Measurements from ENCODE around the gene UBXN2A. TPM values are rescaled to one million over a fixed set of nuclear protein-coding genes. Genes with fewer than 3 reads are reported as not detected.
"Not testable (repeated sequence)": the region's sequence is repeated elsewhere in the genome, so short reads cannot be mapped to it uniquely, and the experiment has no call there.

UBXN2A gene
- total and polyA plus RNA-seq, 7 donors, result 8.1 to 21.2 (median 15.0) TPM

GRCh38 chr2:24038786-24039499, 98.7 kb downstream of the UBXN2A start:
- DNase-seq, result no peak
- intact Hi-C loops (cut with DNase I), result no loop called here
- H3K4me3 ChIP-seq, result no peak overlapping the region
- peaks cover 9 to 34% (median 13%) of the 10 kb centered on the region in 4 donors for H3K36me3 ChIP-seq
- TF ChIP-seq CTCF (IDR thresholded peaks at IDR 0.05), result no peak
- TF ChIP-seq POLR2A (IDR thresholded peaks at IDR 0.05), result no peak
- no peak for TF ChIP-seq EP300 (IDR thresholded peaks at IDR 0.05)
- TF ChIP-seq POLR2AphosphoS5 (IDR thresholded peaks at IDR 0.05), result no peak
- WGBS, 2 donors, result 91 to 96% methylated on average over 9 of the region's 9 CpGs
- no peaks in the 10 kb centered on the region for H3K4me1 ChIP-seq
- no peaks in the 10 kb centered on the region for H3K27me3 ChIP-seq
- H3K27ac ChIP-seq, result no peak overlapping the region
- no peaks in the 10 kb centered on the region for H3K9me3 ChIP-seq

- Histone ChIP-seq H3K9me3 (no peaks in the 10 kb centered on the region), H3K4me1 (peaks cover 0 to under 1% (median 0%) of the 10 kb centered on the region in 4 donors), H3K36me3 (peaks cover 9 to 34% (median 13%) of the 10 kb centered on the region in 4 donors), H3K27me3 (no peaks in the 10 kb centered on the region), H3K27ac (no peak overlapping the region), H3K4me3 (no peak overlapping the region)
- intact Hi-C loops (cut with DNase I), result no loop called here
- no peak for DNase-seq
- WGBS, 2 donors, result 95% methylated on average over 4 of the region's 4 CpGs
- TF ChIP-seq EP300 (IDR thresholded peaks at IDR 0.05), result no peak
- TF ChIP-seq POLR2A (IDR thresholded peaks at IDR 0.05), result no peak
- TF ChIP-seq POLR2AphosphoS5 (IDR thresholded peaks at IDR 0.05), result no peak
- no peak for TF ChIP-seq CTCF (IDR thresholded peaks at IDR 0.05)
Observed at GRCh38 chr2:24040511-24040910, 100.2 kb downstream of the UBXN2A start.

- WGBS, 2 donors, result 97% methylated on average over 6 of the region's 6 CpGs
- DNase-seq; intact Hi-C loops (cut with DNase I); H3K4me3 ChIP-seq; H3K9me3 ChIP-seq; H3K27ac ChIP-seq; H3K27me3 ChIP-seq: not testable (repeated sequence)
- Histone ChIP-seq H3K36me3 (peaks cover 9 to 13% (median 10%) of the 10 kb centered on the region in 4 donors), H3K4me1 (peaks cover 0 to 20% (median 13%) of the 10 kb centered on the region in 4 donors)
Observed at GRCh38 chr2:24043133-24043532, 102.9 kb downstream of the UBXN2A start.

- H3K4me1 ChIP-seq, result peaks cover 0 to 41% (median 28%) of the 10 kb centered on the region in 4 donors
- H3K27me3 ChIP-seq, result no peaks in the 10 kb centered on the region
- WGBS, 2 donors, result 80 to 85% methylated on average over 11 of the region's 11 CpGs
- no peaks in the 10 kb centered on the region for H3K36me3 ChIP-seq
- TF ChIP-seq EP300 (IDR thresholded peaks at IDR 0.05), result no peak
- TF ChIP-seq CTCF (IDR thresholded peaks at IDR 0.05), result no peak
- TF ChIP-seq POLR2AphosphoS5 (IDR thresholded peaks at IDR 0.05), result no peak
- no peak for TF ChIP-seq POLR2A (IDR thresholded peaks at IDR 0.05)
- intact Hi-C loops (cut with DNase I), result loop anchor here (2.0 to 5.0 kb wide), 2 partner anchors 31 to 104 kb away; partner anchors contain the start of genes SF3B6 and UBXN2A
- H3K9me3 ChIP-seq, result no peaks in the 10 kb centered on the region
- peak overlapping the region in 1 of 4 donors; percentile 73 for H3K4me3 ChIP-seq
- H3K27ac ChIP-seq, result no peak overlapping the region
- no peak for DNase-seq
Observed at GRCh38 chr2:24045511-24046508, 105.5 kb downstream of the UBXN2A start.

DNA sequence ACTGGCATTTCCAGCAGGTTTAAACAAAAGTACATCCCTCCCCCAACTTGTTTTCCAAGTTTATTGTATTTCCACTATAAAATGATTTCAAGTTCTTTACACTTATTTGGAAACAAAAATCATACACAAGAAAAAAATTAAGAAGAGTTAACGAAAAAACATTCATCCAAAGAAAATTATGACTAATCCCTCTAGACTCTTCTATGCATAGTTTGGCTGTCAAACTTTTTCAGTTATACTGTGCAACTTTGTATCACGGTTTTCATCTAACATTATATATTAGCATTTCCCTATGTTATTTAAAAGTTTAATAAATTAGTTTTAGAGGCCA, 106.3 kb downstream of the UBXN2A start:
- TF ChIP-seq CTCF (IDR thresholded peaks at IDR 0.05), result no peak
- no peak for TF ChIP-seq EP300 (IDR thresholded peaks at IDR 0.05)
- TF ChIP-seq POLR2AphosphoS5 (IDR thresholded peaks at IDR 0.05), result no peak
- no peak for TF ChIP-seq POLR2A (IDR thresholded peaks at IDR 0.05)
- intact Hi-C loops (cut with DNase I), result loop anchor here (2.0 to 5.0 kb wide), 2 partner anchors 30 to 104 kb away; partner anchors contain the start of genes SF3B6 and UBXN2A
- Histone ChIP-seq H3K27ac (peak overlapping the region in 3 of 4 donors; percentile 74 to 84 (median 75)), H3K4me1 (peaks cover 0 to 41% (median 28%) of the 10 kb centered on the region in 4 donors), H3K36me3 (no peaks in the 10 kb centered on the region), H3K4me3 (peak overlapping the region; percentile 48 to 80 (median 70)), H3K27me3 (no peaks in the 10 kb centered on the region), H3K9me3 (no peaks in the 10 kb centered on the region)
- WGBS, 2 donors, result 3 to 5% methylated on average over 2 of the region's 2 CpGs
- DNase-seq, result no peak

Data from sigmoid colon (tissue), 7 donors.